Endothelial cell of umbilical vein (primary cell): ENCODE data around the gene MYO9A. TPM values are rescaled to one million over a fixed set of nuclear protein-coding genes. Genes with fewer than 3 reads are reported as not detected.

Experiments used
- BruUV-seq: library from RNA; stranded (reverse); fragments of 400-500 nt; replicated peaks from 2 replicates; lab custom pipeline; 2021; lab: Mats Ljungman, UMichigan
- CTCF ChIA-PET: fragments of 300-600, 350-600 bp; sonication (Branson Sonifier 250); formaldehyde crosslinking; loops from one replicate; lab custom pipeline; 2021; ENCODE audit warnings: antibody characterized with exemption, inconsistent platforms; lab: Charles Lee
- POLR2A ChIA-PET: fragments of 300-600, 350-600 bp; sonication (Branson Sonifier 250); formaldehyde crosslinking; loops from one replicate; lab custom pipeline; 2021; ENCODE audit warnings: antibody characterized with exemption, inconsistent platforms; lab: Charles Lee
- DNase-seq: peaks from one replicate; pipeline ENCODE4 v3.0.0-alpha.2; 2011; ENCODE audit warnings: low read depth, low spot score
- FAIRE-seq: peaks from 2 replicates; lab custom pipeline; 2011; peaks lifted over from hg19 to GRCh38; lab: Jason Lieb, UNC
- H2AFZ ChIP-seq: 2 replicates; pipeline ENCODE4 v1.6.0; 2012; ENCODE audit warnings: low read depth, low read length, control low read depth, inconsistent platforms
- H3K27ac ChIP-seq: 2 replicates; pipeline ENCODE4 v1.5.1; 2011; ENCODE audit warnings: low read depth, mild to moderate bottlenecking, control low read depth, low read length, moderate library complexity; ENCODE audit not compliant: insufficient read depth
- H3K27me3 ChIP-seq, 2 experiments: 2 replicates each; pipeline versions ENCODE4 v1.6.0 to v1.6.1; 2011; ENCODE audit warnings: low read length in 2 of 2, mixed read lengths in 1 of 2; ENCODE audit not compliant: control insufficient read depth in 2 of 2, insufficient read depth in 2 of 2
- H3K36me3 ChIP-seq, 2 experiments: 2 replicates in 1 of 2; 3 replicates in 1 of 2; pipeline ENCODE4 v1.5.1; 2011; ENCODE audit warnings: low read length in 2 of 2, mild to moderate bottlenecking in 1 of 2, moderate library complexity in 1 of 2; ENCODE audit not compliant: control insufficient read depth in 2 of 2, insufficient read depth in 2 of 2; ENCODE audit errors: extremely low read depth in 1 of 2
- H3K4me1 ChIP-seq: 3 replicates; pipeline ENCODE4 v1.5.1; 2011; ENCODE audit warnings: mild to moderate bottlenecking, low read length; ENCODE audit not compliant: control insufficient read depth, insufficient read depth; ENCODE audit errors: extremely low read depth
- H3K4me2 ChIP-seq: 2 replicates; pipeline ENCODE4 v1.6.1; 2011; ENCODE audit warnings: low read length, control low read depth, mixed read lengths; ENCODE audit not compliant: insufficient read depth
- H3K4me3 ChIP-seq, 3 experiments: fragments of 200-600 bp in 1 of 3; sonication (generic), shearing (Covaris generic) in 1 of 3; replicated peaks in 1 of 3; 2 replicates each; pipeline ENCODE4 v1.5.1; 2011 to 2016; ENCODE audit warnings: control low read depth in 3 of 3, low read length in 3 of 3, mild to moderate bottlenecking in 2 of 3, inconsistent platforms in 1 of 3, low read depth in 1 of 3, moderate library complexity in 1 of 3; ENCODE audit not compliant: insufficient read depth in 1 of 3
- H3K79me2 ChIP-seq: 2 replicates; pipeline ENCODE4 v1.6.0; 2012; ENCODE audit warnings: low read length, inconsistent platforms; ENCODE audit not compliant: control insufficient read depth, insufficient read depth
- H3K9ac ChIP-seq: replicated peaks from 2 replicates; pipeline ENCODE3; 2011; ENCODE audit warnings: low read length, control low read depth; ENCODE audit not compliant: insufficient read depth; ENCODE audit errors: extremely low read depth
- H3K9me1 ChIP-seq: replicated peaks from 3 replicates; pipeline ENCODE4 v1.6.0; 2011; ENCODE audit warnings: mild to moderate bottlenecking, low read length; ENCODE audit not compliant: control insufficient read depth, insufficient read depth; ENCODE audit errors: extremely low read depth
- H3K9me3 ChIP-seq: replicated peaks from 2 replicates; pipeline ENCODE4 v1.5.1; 2012; ENCODE audit warnings: low read length, inconsistent platforms; ENCODE audit not compliant: control insufficient read depth, insufficient read depth
- H4K20me1 ChIP-seq: replicated peaks from 2 replicates; pipeline ENCODE3; 2011; ENCODE audit warnings: mild to moderate bottlenecking, low read length; ENCODE audit not compliant: control insufficient read depth, insufficient read depth; ENCODE audit errors: extremely low read depth
- CTCF ChIP-seq, 2 donors: IDR thresholded peaks; 1 replicate in 1 of 2; 2 replicates in 1 of 2; pipeline ENCODE4 v1.5.1; 2011; ENCODE audit warnings: low read length in 2 of 2, mild to moderate bottlenecking in 2 of 2, moderate library complexity in 2 of 2, control low read depth in 1 of 2, inconsistent platforms in 1 of 2, low read depth in 1 of 2; ENCODE audit not compliant: insufficient read depth in 1 of 2; ENCODE audit errors: extremely low read depth in 1 of 2
- EZH2 ChIP-seq: IDR thresholded peaks from 2 replicates; pipeline ENCODE4 v1.6.1; 2012; ENCODE audit warnings: borderline replicate concordance, low read depth, mild to moderate bottlenecking, moderate library complexity, low read length, inconsistent platforms; ENCODE audit not compliant: severe bottlenecking
- FOS ChIP-seq: IDR thresholded peaks from 2 replicates; pipeline ENCODE4 v1.6.1; 2011; ENCODE audit warnings: mild to moderate bottlenecking, low read length, moderate library complexity, borderline replicate concordance; ENCODE audit not compliant: insufficient read depth
- GATA2 ChIP-seq: IDR thresholded peaks from 2 replicates; pipeline ENCODE4 v1.7.0; 2011; ENCODE audit warnings: low read depth, mild to moderate bottlenecking, moderate library complexity, mixed read lengths, low read length; ENCODE audit not compliant: insufficient read length, insufficient read depth
- JUN ChIP-seq: IDR thresholded peaks from 2 replicates; pipeline ENCODE4 v1.6.1; 2011; ENCODE audit warnings: borderline replicate concordance, low read depth; ENCODE audit not compliant: insufficient read length, insufficient read depth
- MAX ChIP-seq: IDR thresholded peaks from 2 replicates; pipeline ENCODE4 v1.6.1; 2011; ENCODE audit not compliant: insufficient read depth, insufficient read length
- MYC ChIP-seq: IDR thresholded peaks from one replicate; pipeline ENCODE4 v1.6.1; 2011; ENCODE audit warnings: mild to moderate bottlenecking, low read depth, low read length
- POLR2A ChIP-seq: IDR thresholded peaks from 2 replicates; pipeline ENCODE4 v1.6.1; 2012; ENCODE audit warnings: low read depth, mild to moderate bottlenecking, control low read depth, low read length
- POLR2AphosphoS5 ChIP-seq: IDR thresholded peaks from 2 replicates; pipeline ENCODE4 v1.6.1; 2012; ENCODE audit warnings: low read depth, mild to moderate bottlenecking, control low read depth, low read length, moderate library complexity; ENCODE audit not compliant: insufficient read depth
- dilution Hi-C: fragments of 300-500 bp; cut with MboI; formaldehyde crosslinking; loops from one replicate; pipeline ENCODE4 v1.15.0; 2019; ENCODE audit warnings: low sequenced_read_pairs; ENCODE audit not compliant: extremely low pct_ligation_motif_present
- intact Hi-C: fragments of 100-400 bp; cut with micrococcal nuclease; formaldehyde crosslinking; loops from one replicate; pipeline ENCODE4 v1.10.0; 2022
- polyA plus RNA-seq, 4 experiments: library from polyadenylated mRNA; depleted of rRNA in 3 of 4; stranded (reverse) in 3 of 4; unstranded in 1 of 4; fragments of >200 nt; gene quantifications; 2 replicates each; pipeline versions ENCODE4 v1.2.1 to v1.2.3, GENCODE V29; 2011 to 2012; ENCODE audit warnings: missing spikeins in 1 of 4
- total RNA-seq: library from RNA; stranded (reverse); gene quantifications from 2 replicates; pipeline ENCODE4 v1.2.3, GENCODE V29; 2021

The MYO9A gene
- total and polyA plus RNA-seq, 2 donors (not counting 3 experiments of a cell fraction or from before 2014, with no cell fraction given), result 6.4 to 30.3 TPM

- H3K27me3 ChIP-seq, result no peaks in the 10 kb centered on the region
- CTCF ChIA-PET, result interaction anchor here (1.4 to 1.5 kb wide), 2 partner anchors 69 to 343 kb away, joined by 3 read pairs; no protein-coding TSS in a partner anchor
- H4K20me1 ChIP-seq, result no peaks in the 10 kb centered on the region
- H3K4me1 ChIP-seq, result no peaks in the 10 kb centered on the region
- no peak overlapping the region for H3K4me3 ChIP-seq
- dilution Hi-C loops (no loop called here), intact Hi-C loops (no loop called here)
- no peak for TF ChIP-seq POLR2A
- TF ChIP-seq POLR2AphosphoS5, result no peak
- BruUV-seq, result no TSS peak
- H3K79me2 ChIP-seq, result no peaks in the 10 kb centered on the region
- H2AFZ ChIP-seq, result no peak overlapping the region
- no peak for DNase-seq
- H3K36me3 ChIP-seq, result no peaks in the 10 kb centered on the region
- no peaks in the 10 kb centered on the region for H3K9me1 ChIP-seq
- H3K9ac ChIP-seq, result no peak overlapping the region
- POLR2A ChIA-PET, result no interaction called here
- FAIRE-seq, result no peak
- no peaks in the 10 kb centered on the region for H3K9me3 ChIP-seq
- H3K27ac ChIP-seq, result no peak overlapping the region
- H3K4me2 ChIP-seq, result no peak overlapping the region
Measured at GRCh38 chr15:71812966-71813722, 304.8 kb downstream of the MYO9A start.

GRCh38 chr15:71811752-71812735, 305.9 kb downstream of the MYO9A start:
- FAIRE-seq, result no peak
- H3K27me3 ChIP-seq, result no peaks in the 10 kb centered on the region
- POLR2A ChIA-PET, result no interaction called here
- H3K79me2 ChIP-seq, result no peaks in the 10 kb centered on the region
- TF ChIP-seq GATA2 (no peak), FOS (no peak), MAX (no peak), MYC (no peak), JUN (no peak), POLR2AphosphoS5 (no peak), POLR2A (no peak), EZH2 (no peak), CTCF (IDR thresholded peaks at IDR 0.05; ENCODE audit: extremely low read depth in 1 of 2, insufficient read depth in 1 of 2, low read depth in 1 of 2, low read length in 2 of 2) (no peak)
- DNase-seq, result no peak
- H3K9ac ChIP-seq, result no peak overlapping the region
- H3K27ac ChIP-seq, result no peak overlapping the region
- no peak overlapping the region for H3K4me3 ChIP-seq
- peaks cover 4% of the 10 kb centered on the region for H3K4me1 ChIP-seq
- H3K9me3 ChIP-seq, result no peaks in the 10 kb centered on the region
- no peaks in the 10 kb centered on the region for H4K20me1 ChIP-seq
- CTCF ChIA-PET, result interaction anchor here (1.5 kb wide), 1 partner anchor 344 kb away, joined by 3 read pairs; no protein-coding TSS in a partner anchor
- intact Hi-C loops (no loop called here), dilution Hi-C loops (no loop called here)
- BruUV-seq, result no TSS peak
- no peak overlapping the region for H3K4me2 ChIP-seq
- H2AFZ ChIP-seq, result no peak overlapping the region
- no peaks in the 10 kb centered on the region for H3K9me1 ChIP-seq
- no peaks in the 10 kb centered on the region for H3K36me3 ChIP-seq
